H9 (cell line): Measurements from ENCODE around the gene GGNBP2. TPM values are rescaled to one million over a fixed set of nuclear protein-coding genes. Genes with fewer than 3 reads are reported as not detected.

Source experiments
- DNase-seq: peaks from one replicate; pipeline ENCODE4 v3.0.0-alpha.2; 2017
- H2AFZ ChIP-seq: one replicate; pipeline ENCODE4 v1.6.1; 2013; ENCODE audit warnings: mild to moderate bottlenecking, low read length, control low read depth, moderate library complexity
- H2AK5ac ChIP-seq: 2 replicates; pipeline ENCODE4 v1.6.1; 2013; ENCODE audit warnings: low read length, control low read depth, mixed read lengths; ENCODE audit not compliant: insufficient read length
- H2BK120ac ChIP-seq: one replicate; pipeline ENCODE4 v1.6.1; 2013; ENCODE audit warnings: low read depth, mild to moderate bottlenecking, low read length, control low read depth, inconsistent platforms; ENCODE audit not compliant: poor library complexity, severe bottlenecking
- H2BK12ac ChIP-seq: 2 replicates; pipeline ENCODE4 v1.6.1; 2013; ENCODE audit warnings: low read length, control low read depth, mixed read lengths, low read depth; ENCODE audit not compliant: insufficient read length
- H2BK15ac ChIP-seq: 2 replicates; pipeline ENCODE4 v1.6.1; 2013; ENCODE audit warnings: low read depth, low read length, control low read depth
- H2BK20ac ChIP-seq: one replicate; pipeline ENCODE4 v1.6.1; 2013; ENCODE audit warnings: low read depth, mild to moderate bottlenecking, low read length, control low read depth, inconsistent platforms; ENCODE audit not compliant: poor library complexity, severe bottlenecking
- H2BK5ac ChIP-seq: 2 replicates; pipeline ENCODE4 v1.6.1; 2013; ENCODE audit warnings: low read length, control low read depth, mixed read lengths; ENCODE audit not compliant: insufficient read length
- H3K14ac ChIP-seq: 2 replicates; pipeline ENCODE4 v1.6.1; 2013; ENCODE audit warnings: low read length, control low read depth; ENCODE audit not compliant: insufficient read depth
- H3K18ac ChIP-seq: 2 replicates; pipeline ENCODE4 v1.6.1; 2013; ENCODE audit warnings: low read depth, mild to moderate bottlenecking, mixed read lengths, low read length, control low read depth; ENCODE audit not compliant: insufficient read length
- H3K23ac ChIP-seq: 2 replicates; pipeline ENCODE4 v1.6.1; 2013; ENCODE audit warnings: low read length, control low read depth, mixed read lengths, low read depth; ENCODE audit not compliant: insufficient read length
- H3K23me2 ChIP-seq: 2 replicates; pipeline ENCODE4 v1.6.1; 2013; ENCODE audit warnings: low read depth, mild to moderate bottlenecking, mixed read lengths, low read length, control low read depth; ENCODE audit not compliant: insufficient read length, poor library complexity, severe bottlenecking
- H3K27ac ChIP-seq: 2 replicates; pipeline ENCODE4 v1.5.1; 2013; ENCODE audit warnings: low read length, control low read depth, mixed read lengths, low read depth; ENCODE audit not compliant: insufficient read length
- H3K27me3 ChIP-seq: 2 replicates; pipeline ENCODE4 v1.6.1; 2013; ENCODE audit warnings: low read length, control low read depth, inconsistent platforms; ENCODE audit not compliant: insufficient read depth
- H3K4ac ChIP-seq: 2 replicates; pipeline ENCODE4 v1.6.1; 2013; ENCODE audit warnings: low read depth, mild to moderate bottlenecking, control low read depth, inconsistent platforms, low read length, moderate library complexity
- H3K4me1 ChIP-seq: 2 replicates; pipeline ENCODE4 v1.6.1; 2013; ENCODE audit warnings: low read length, control low read depth, inconsistent platforms; ENCODE audit not compliant: insufficient read depth
- H3K4me2 ChIP-seq: 2 replicates; pipeline ENCODE4 v1.6.1; 2013; ENCODE audit warnings: low read length, control low read depth, mixed read lengths; ENCODE audit not compliant: insufficient read length, insufficient read depth
- H3K56ac ChIP-seq: 2 replicates; pipeline ENCODE4 v1.6.1; 2013; ENCODE audit warnings: low read depth, mild to moderate bottlenecking, mixed read lengths, low read length, control low read depth; ENCODE audit not compliant: insufficient read length
- H3K79me1 ChIP-seq: 2 replicates; pipeline ENCODE4 v1.6.1; 2013; ENCODE audit warnings: low read depth, mild to moderate bottlenecking, moderate library complexity, low read length, control low read depth, inconsistent platforms; ENCODE audit not compliant: insufficient read depth, poor library complexity, severe bottlenecking
- H3K79me2 ChIP-seq: 2 replicates; pipeline ENCODE4 v1.6.1; 2013; ENCODE audit warnings: low read length, control low read depth, inconsistent platforms; ENCODE audit not compliant: insufficient read depth
- H3K9ac ChIP-seq: 2 replicates; pipeline ENCODE4 v1.6.1; 2013; ENCODE audit warnings: low read length, control low read depth, mixed read lengths; ENCODE audit not compliant: insufficient read length; ENCODE audit errors: extremely low read depth
- H3K9me3 ChIP-seq: one replicate; pipeline ENCODE4 v1.6.1; 2013; ENCODE audit warnings: low read depth, low read length, inconsistent platforms; ENCODE audit not compliant: control insufficient read depth
- H3T11ph ChIP-seq: one replicate; pipeline ENCODE4 v1.6.1; 2013; ENCODE audit warnings: mild to moderate bottlenecking, low read length, control low read depth, inconsistent platforms
- H4K20me1 ChIP-seq: one replicate; pipeline ENCODE4 v1.6.1; 2013; ENCODE audit not compliant: control insufficient read depth, insufficient read length, insufficient read depth
- H4K5ac ChIP-seq: 2 replicates; pipeline ENCODE4 v1.6.1; 2013; ENCODE audit warnings: low read depth, mild to moderate bottlenecking, mixed read lengths, low read length, control low read depth; ENCODE audit not compliant: insufficient read length
- H4K8ac ChIP-seq: replicated peaks from 2 replicates; pipeline ENCODE4 v1.6.1; 2013; ENCODE audit warnings: low read length, control low read depth, mixed read lengths, low read depth; ENCODE audit not compliant: insufficient read length
- H4K91ac ChIP-seq: 2 replicates; pipeline ENCODE4 v1.6.1; 2013; ENCODE audit warnings: low read depth, mild to moderate bottlenecking, moderate library complexity, mixed read lengths, low read length, control low read depth; ENCODE audit not compliant: insufficient read length
- H3K27ac Mint-ChIP-seq, 3 experiments: 2 replicates in 2 of 3; 3 replicates in 1 of 3; pipeline ENCODE4 v1.8.0; 2020 to 2021; ENCODE audit warnings: mixed read lengths in 3 of 3, mild to moderate bottlenecking in 1 of 3, moderate library complexity in 1 of 3
- H3K27me3 Mint-ChIP-seq: 2 replicates; pipeline ENCODE4 v1.8.0; 2021; ENCODE audit warnings: low read depth, mild to moderate bottlenecking, moderate library complexity, mixed read lengths
- H3K36me3 Mint-ChIP-seq, 3 experiments: 2 replicates in 2 of 3; 3 replicates in 1 of 3; pipeline ENCODE4 v1.8.0; 2020 to 2021; ENCODE audit warnings: low read depth in 3 of 3, mixed read lengths in 3 of 3; ENCODE audit not compliant: insufficient read depth in 1 of 3
- H3K4me1 Mint-ChIP-seq, 2 experiments: 2 replicates each; pipeline ENCODE4 v1.8.0; 2020; ENCODE audit warnings: mixed read lengths in 2 of 2
- H3K4me3 Mint-ChIP-seq, 2 experiments: 2 replicates in 1 of 2; 3 replicates in 1 of 2; pipeline ENCODE4 v1.8.0; 2020 to 2021; ENCODE audit warnings: mild to moderate bottlenecking in 2 of 2, mixed read lengths in 2 of 2, moderate library complexity in 1 of 2
- H3K9me3 Mint-ChIP-seq, 2 experiments: 2 replicates in 1 of 2; 3 replicates in 1 of 2; pipeline ENCODE4 v1.8.0; 2020; ENCODE audit warnings: mild to moderate bottlenecking in 2 of 2, mixed read lengths in 2 of 2, moderate library complexity in 1 of 2
- CTCF ChIP-seq: fragments of 200-600 bp; sonication (generic); conservative IDR thresholded peaks from 3 replicates; pipeline ENCODE4 v1.8.0; 2021; ENCODE audit warnings: antibody characterized with exemption, mild to moderate bottlenecking
- WGBS: extraction: QIAGEN DNeasy Blood & Tissue Kit; methylation state at CpG from one replicate; pipeline ENCODE4 v1.1.7; 2013; ENCODE audit warnings: missing lambda C conversion rate, low lambda C conversion rate, mixed read lengths; ENCODE audit not compliant: insufficient read length; ENCODE audit errors: extremely low coverage; 5-methylcytosine and 5-hydroxymethylcytosine counted together
- total RNA-seq: library from RNA; stranded (reverse); gene quantifications from 2 replicates; pipeline ENCODE4 v1.2.1, GENCODE V29; 2021

The GGNBP2 gene
- total RNA-seq, 1 experiment from 2014 or later = 52.8 TPM

- Histone ChIP-seq H2BK5ac (no peak overlapping the region), H3K23me2 (peaks cover 5% of the 10 kb centered on the region), H4K8ac (no peak overlapping the region), H2BK15ac (no peak overlapping the region), H3K27me3 (no peaks in the 10 kb centered on the region), H3K14ac (no peak overlapping the region), H2BK120ac (no peak overlapping the region), H3K4me2 (peak overlapping the region; percentile 65), H3K79me1 (no peaks in the 10 kb centered on the region), H3K56ac (no peak overlapping the region), H3T11ph (no peak overlapping the region), H3K4ac (no peak overlapping the region), H2BK12ac (no peak overlapping the region), H4K91ac (no peak overlapping the region), H3K4me1 (no peaks in the 10 kb centered on the region), H3K18ac (no peak overlapping the region), H3K23ac (no peak overlapping the region), H4K5ac (no peak overlapping the region), H3K9ac (peak overlapping the region; percentile 70), H3K79me2 (peaks cover 13% of the 10 kb centered on the region; the same call in 1 of the 2 replicates), H3K9me3 (no peaks in the 10 kb centered on the region), H2AK5ac (no peak overlapping the region), H2BK20ac (no peak overlapping the region), H4K20me1 (no peaks in the 10 kb centered on the region), H2AFZ (no peak overlapping the region), H3K27ac (no peak overlapping the region)
- Mint-ChIP-seq H3K9me3 (no peaks in the 10 kb centered on the region), H3K27me3 (no peaks in the 10 kb centered on the region), H3K27ac (peak overlapping the region; percentile 91 to 97 (median 91)), H3K36me3 (peaks cover 0 to 9% (median 2%) of the 10 kb centered on the region in 3 experiments; a peak in 6 of 7 replicates), H3K4me3 (peak overlapping the region; percentile 87 to 97), H3K4me1 (peaks cover 15 to 18% of the 10 kb centered on the region in 2 experiments)
- WGBS = no CpG with 5 or more reads among the region's 10 CpGs
- no peak for TF ChIP-seq CTCF
- peak; percentile 66 for DNase-seq
These were observed 744 bp upstream of the GGNBP2 start for GRCh38 chr17:36544044-36544306.
